Erythroblast (primary cell): Measurements from ENCODE around the gene KMT2E.
A peak's percentile ranks its signal among the peaks of the same experiment; 100 is the strongest.

ENCODE experiments used
- GATA1 ChIP-seq: IDR thresholded peaks from 2 replicates; pipeline ENCODE4 v1.6.1; 2011; ENCODE audit warnings: low read depth, mild to moderate bottlenecking, control low read depth, low read length, moderate library complexity
- POLR2A ChIP-seq: IDR thresholded peaks from 2 replicates; pipeline ENCODE4 v1.6.1; 2011; ENCODE audit warnings: mild to moderate bottlenecking, low read length

GRCh38 chr7:105012503-105013220 is 1.3 kb upstream of the KMT2E start:
- TF ChIP-seq POLR2A: peak; percentile 97
- no peak for TF ChIP-seq GATA1
